ENCODE measurements around the gene MAGEA9.
"Not testable (repeated sequence)": the region's sequence is repeated elsewhere in the genome, so short reads cannot be mapped to it uniquely, and the experiment has no call there.

The MAGEA9 gene, protein sequence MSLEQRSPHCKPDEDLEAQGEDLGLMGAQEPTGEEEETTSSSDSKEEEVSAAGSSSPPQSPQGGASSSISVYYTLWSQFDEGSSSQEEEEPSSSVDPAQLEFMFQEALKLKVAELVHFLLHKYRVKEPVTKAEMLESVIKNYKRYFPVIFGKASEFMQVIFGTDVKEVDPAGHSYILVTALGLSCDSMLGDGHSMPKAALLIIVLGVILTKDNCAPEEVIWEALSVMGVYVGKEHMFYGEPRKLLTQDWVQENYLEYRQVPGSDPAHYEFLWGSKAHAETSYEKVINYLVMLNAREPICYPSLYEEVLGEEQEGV

DNA sequence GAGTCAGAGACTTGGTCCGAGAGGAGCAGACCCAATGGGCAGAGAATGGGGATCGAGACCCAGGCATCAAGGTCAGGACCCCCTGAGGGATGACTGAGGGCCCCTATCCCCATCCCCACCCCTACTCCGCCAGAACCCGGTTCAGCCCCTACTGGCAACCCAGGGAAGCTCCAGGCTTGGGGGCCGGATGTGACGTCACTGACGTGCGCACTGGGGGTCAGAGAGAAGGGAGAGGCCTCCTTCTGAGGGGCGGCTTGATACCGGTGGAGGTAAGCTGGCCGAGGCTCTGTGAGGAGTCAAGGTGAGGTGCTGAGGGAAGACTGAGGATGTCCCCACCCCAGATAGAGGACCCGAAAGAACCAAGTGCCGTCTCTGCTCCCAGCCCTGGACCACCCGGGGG lies at the start of gene MAGEA9:
TSS of gene MAGEA9 (plus strand) at position 204 of the 400 bp plus-strand sequence. CDS start 4,281 bp downstream, outside the sequence.
- DNase-seq = not testable (repeated sequence)

DNA sequence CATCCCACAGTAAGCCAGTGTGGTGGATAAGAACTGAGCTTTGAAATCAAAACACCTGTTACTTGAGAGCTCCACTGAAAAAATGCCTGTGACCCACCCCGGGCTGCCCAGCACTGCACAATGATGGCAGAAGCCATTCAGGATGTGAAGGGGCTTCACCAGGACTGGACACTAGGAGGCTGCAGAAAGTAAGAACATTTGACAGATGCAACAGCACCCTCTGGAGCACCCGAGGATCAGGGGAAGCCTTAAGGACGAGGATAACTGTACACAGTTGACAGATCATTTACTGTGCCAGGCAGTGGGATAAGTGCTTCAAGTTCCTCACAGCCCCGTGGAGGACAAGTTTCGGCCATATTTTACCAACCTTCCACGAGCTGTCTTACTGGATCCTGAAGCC lies 39.5 kb upstream of the MAGEA9 start:
- DNase-seq = not testable (repeated sequence)

GRCh38 chrX:149746390-149747007 lies 35.2 kb upstream of the MAGEA9 start:
- DNase-seq = not testable (repeated sequence)

- DNase-seq = no peak
Measured at GRCh38 chrX:149757206-149758067, 24.3 kb upstream of the MAGEA9 start.

- DNase-seq = no peak
Measured at GRCh38 chrX:149758068-149758714, 23.5 kb upstream of the MAGEA9 start.

- not testable (repeated sequence) for DNase-seq
Measured at GRCh38 chrX:149758715-149759078, 23.0 kb upstream of the MAGEA9 start.

DNA sequence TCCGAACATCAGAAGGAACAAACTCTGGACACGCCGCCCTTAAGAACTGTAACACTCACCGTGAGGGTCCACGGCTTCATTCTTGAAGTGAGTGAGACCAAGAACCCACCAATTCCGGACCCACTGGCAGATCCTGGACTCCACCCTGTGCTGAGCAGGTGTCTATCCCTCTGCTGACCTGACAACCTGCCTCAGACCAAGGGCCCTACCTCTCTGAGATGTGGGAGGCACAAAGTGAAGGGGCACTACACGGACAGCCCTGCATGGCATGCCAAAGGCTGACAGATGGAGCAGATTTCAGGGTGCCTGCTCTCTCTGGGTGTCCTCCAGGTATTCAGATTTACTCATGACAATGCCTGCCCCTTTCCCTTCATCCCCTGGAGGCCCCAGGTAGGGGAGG lies 21.9 kb upstream of the MAGEA9 start:
- no peak for DNase-seq

- DNase-seq = no peak
Measured at GRCh38 chrX:149760965-149761364, 20.8 kb upstream of the MAGEA9 start.

GRCh38 chrX:149761858-149762674 lies 19.7 kb upstream of the MAGEA9 start:
- not testable (repeated sequence) for DNase-seq

- no peak for DNase-seq
Measured at GRCh38 chrX:149762696-149763614, 18.8 kb upstream of the MAGEA9 start.

GRCh38 chrX:149770344-149770743 lies 11.4 kb upstream of the MAGEA9 start:
- DNase-seq = not testable (repeated sequence)

DNA sequence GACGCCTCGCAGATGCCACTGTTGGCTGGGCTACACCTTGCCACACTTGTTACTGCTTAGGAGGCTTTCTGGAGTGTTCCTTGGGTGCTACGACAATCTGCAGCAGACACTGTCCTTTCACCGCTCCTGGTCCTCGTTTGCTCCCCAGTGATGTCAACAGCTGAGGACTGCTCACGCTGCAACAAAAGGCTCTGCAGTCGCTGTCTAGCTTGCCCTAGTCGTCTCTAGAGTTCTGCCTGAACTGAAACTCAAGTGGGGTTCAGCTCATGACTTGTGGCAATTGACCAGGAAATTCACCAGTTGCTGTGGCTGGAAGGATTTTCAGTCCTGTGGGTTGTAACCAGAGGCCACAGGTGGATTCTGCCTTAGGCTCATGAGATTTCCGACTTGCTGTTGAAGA lies 8.7 kb upstream of the MAGEA9 start:
- not testable (repeated sequence) for DNase-seq

DNA sequence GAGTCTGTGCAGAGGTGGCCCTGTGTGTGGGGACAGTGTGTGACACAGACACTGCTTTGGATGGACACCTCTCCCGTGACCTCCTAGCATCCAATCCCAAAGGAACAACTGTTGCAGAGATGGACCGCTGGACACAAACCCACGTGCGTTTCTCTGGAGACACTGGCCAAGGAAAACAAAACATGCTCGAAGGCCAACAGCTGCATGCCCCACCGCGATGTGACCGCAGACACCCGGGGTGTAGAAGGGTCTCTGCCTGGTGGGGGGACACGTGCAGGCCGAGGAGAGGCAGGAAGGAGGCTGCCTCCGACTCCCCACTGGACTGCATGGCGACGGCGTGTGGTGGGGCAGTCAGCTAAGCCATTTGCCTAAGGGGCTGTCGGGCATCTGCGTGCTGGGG lies 8.0 kb upstream of the MAGEA9 start, which contains the start of gene HSFX1:
TSS of gene HSFX1 (plus strand) at position 301 of the 400 bp plus-strand sequence. CDS start 614 bp downstream, outside the sequence.
- DNase-seq = not testable (repeated sequence)

GRCh38 chrX:149777999-149778398 lies 3.7 kb upstream of the MAGEA9 start:
- DNase-seq = not testable (repeated sequence)

GRCh38 chrX:149795531-149795930 lies 13.8 kb downstream of the MAGEA9 start:
- not testable (repeated sequence) for DNase-seq

DNA sequence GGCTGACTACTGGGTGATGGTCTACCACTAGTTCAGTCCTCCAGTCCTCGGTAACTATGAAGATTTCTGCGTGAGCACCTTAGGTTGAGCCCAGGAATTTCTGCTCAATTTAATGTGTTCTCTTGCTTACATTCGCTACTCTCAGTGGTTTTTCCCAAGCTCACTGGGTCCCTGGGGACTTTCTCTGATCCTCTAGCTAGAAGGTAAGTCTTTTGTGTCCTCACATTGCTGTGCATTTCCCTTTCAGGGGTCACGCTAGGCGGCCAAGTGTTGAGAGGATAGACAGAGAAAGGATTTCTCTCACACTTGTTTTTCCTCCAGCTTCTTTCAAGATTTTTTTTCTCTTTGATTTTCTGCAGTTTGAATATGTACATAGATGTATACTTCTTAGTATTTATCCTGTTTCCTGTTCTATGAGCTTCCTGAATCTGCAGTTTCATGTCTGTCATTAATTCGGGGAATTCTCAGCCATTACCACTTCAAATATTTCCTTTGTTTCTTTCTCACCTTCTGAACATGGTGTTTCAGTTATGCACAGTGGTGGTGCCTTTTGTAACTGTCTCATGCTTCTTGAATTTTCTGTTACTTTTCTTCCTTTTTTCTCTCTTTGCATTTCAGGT lies 17.5 kb downstream of the MAGEA9 start:
- no peak for DNase-seq

GRCh38 chrX:149799938-149800337 lies 18.2 kb downstream of the MAGEA9 start:
- DNase-seq = peak; percentile 98

- no peak for DNase-seq
Measured at GRCh38 chrX:149803458-149804062, 21.8 kb downstream of the MAGEA9 start.

DNA sequence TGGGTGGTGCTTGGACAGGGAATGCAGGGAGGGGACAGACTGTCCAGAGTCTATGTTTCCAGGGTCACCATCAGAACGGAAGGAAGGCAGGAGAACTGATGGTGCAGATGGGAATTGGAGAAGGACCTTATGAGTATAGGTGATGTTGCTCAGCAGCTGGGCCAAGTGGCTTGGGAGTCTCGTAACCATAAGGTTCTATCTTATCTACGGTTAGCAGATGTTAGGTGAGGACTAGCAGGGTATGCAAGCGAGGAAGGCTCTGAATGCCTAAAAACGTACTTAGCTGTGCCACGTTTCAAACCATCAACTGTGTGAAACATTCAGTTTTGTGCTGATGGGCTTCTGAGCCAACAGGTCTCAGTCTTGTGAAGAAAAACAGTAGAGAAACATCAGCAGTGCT lies 22.4 kb downstream of the MAGEA9 start:
- DNase-seq = no peak

All from NCI-H187 treated with DMSO at 0.1 percent for 48 hours (cell line).